Amniotic stem cell (primary cell): Measurements from ENCODE around the gene MED16.

Source experiments
- DNase-seq: peaks from one replicate; lab custom pipeline; 2025; lab: John Stamatoyannopoulos, UW

MED16 gene

GRCh38 chr19:928471-929202 is 35.6 kb upstream of the MED16 start:
- DNase-seq, result no peak

GRCh38 chr19:927780-928401 is 34.9 kb upstream of the MED16 start:
- no peak for DNase-seq

- DNase-seq, result no peak
These were observed 34.4 kb upstream of the MED16 start for GRCh38 chr19:927351-927779.

GRCh38 chr19:926589-927350 is 33.8 kb upstream of the MED16 start:
- no peak for DNase-seq

- no peak for DNase-seq
These were observed 33.3 kb upstream of the MED16 start for GRCh38 chr19:926323-926588.

- DNase-seq, result no peak
These were observed 32.7 kb upstream of the MED16 start, which contains the start of gene ARID3A for GRCh38 chr19:925526-926322. Gene ARID3A, plus strand, starts transcription at chr19:926035. Its CDS starts 3,494 bp downstream, at chr19:929529.

GRCh38 chr19:925087-925525 is 32.1 kb upstream of the MED16 start:
- no peak for DNase-seq

GRCh38 chr19:924553-925086 is 31.6 kb upstream of the MED16 start:
- DNase-seq, result no peak

- DNase-seq, result no peak
These were observed 27.3 kb upstream of the MED16 start for GRCh38 chr19:920051-920864.

GRCh38 chr19:919199-920050 is 26.4 kb upstream of the MED16 start:
- DNase-seq, result no peak

- DNase-seq, result no peak
These were observed 25.7 kb upstream of the MED16 start for GRCh38 chr19:918481-919198.

- DNase-seq, result no peak
These were observed 25.1 kb upstream of the MED16 start for GRCh38 chr19:918152-918437.

- DNase-seq, result no peak
These were observed 24.6 kb upstream of the MED16 start, which contains the start of gene KISS1R for GRCh38 chr19:917323-918151. Gene KISS1R, plus strand, starts transcription at chr19:917333. Its CDS starts 170 bp downstream, at chr19:917503.

GRCh38 chr19:916645-917322 is 23.8 kb upstream of the MED16 start:
- DNase-seq, result no peak

GRCh38 chr19:913080-913748 is 20.2 kb upstream of the MED16 start, which contains the start of gene R3HDM4:
Gene R3HDM4, minus strand, starts transcription at chr19:913219. Its CDS starts 62 bp downstream, at chr19:913157.
- DNase-seq, result peak; percentile 56

GRCh38 chr19:912181-913079 is 19.4 kb upstream of the MED16 start:
- no peak for DNase-seq
